Esophagus squamous epithelium (tissue), 4 donors: Measurements from ENCODE around the gene SCRT2.

Experiments used
- POLR2A ChIP-seq, 4 donors: fragments of 450-650 bp; IDR thresholded peaks; one replicate each; pipeline ENCODE4 v1.6.1; 2017; ENCODE audit warnings: antibody characterized with exemption in 4 of 4, mild to moderate bottlenecking in 4 of 4, moderate library complexity in 3 of 4
- TF ChIP-seq, protein P1 (sequence below), 6 experiments: fragments of 450-650 bp in 4 of 6; fragments of 200-600 bp in 2 of 6; sonication (generic) in 2 of 6; IDR thresholded peaks; one replicate each; pipeline ENCODE4 v1.5.1; 2016 to 2019; ENCODE audit warnings: antibody characterized with exemption in 6 of 6, mild to moderate bottlenecking in 4 of 6, moderate library complexity in 4 of 6

DNA sequence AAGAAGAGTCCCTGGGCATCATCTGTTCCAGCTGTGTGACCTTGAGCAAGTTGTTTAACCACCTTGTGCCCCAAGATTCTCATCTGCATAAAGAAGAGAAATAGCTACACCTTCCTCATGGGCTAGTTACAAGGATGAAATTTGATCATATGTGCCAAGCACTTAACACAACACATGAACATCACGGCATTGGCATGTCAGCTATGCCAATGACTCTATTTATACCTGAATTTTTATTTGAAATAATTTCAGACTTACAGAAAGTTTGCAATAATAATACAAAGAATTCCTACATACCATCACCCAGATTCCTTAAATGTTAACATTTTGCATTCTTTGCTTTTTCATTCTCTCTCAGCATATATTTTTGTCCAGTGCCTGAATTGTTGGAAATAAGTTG lies 44.5 kb downstream of the SCRT2 start:
- TF ChIP-seq, protein P1, sequence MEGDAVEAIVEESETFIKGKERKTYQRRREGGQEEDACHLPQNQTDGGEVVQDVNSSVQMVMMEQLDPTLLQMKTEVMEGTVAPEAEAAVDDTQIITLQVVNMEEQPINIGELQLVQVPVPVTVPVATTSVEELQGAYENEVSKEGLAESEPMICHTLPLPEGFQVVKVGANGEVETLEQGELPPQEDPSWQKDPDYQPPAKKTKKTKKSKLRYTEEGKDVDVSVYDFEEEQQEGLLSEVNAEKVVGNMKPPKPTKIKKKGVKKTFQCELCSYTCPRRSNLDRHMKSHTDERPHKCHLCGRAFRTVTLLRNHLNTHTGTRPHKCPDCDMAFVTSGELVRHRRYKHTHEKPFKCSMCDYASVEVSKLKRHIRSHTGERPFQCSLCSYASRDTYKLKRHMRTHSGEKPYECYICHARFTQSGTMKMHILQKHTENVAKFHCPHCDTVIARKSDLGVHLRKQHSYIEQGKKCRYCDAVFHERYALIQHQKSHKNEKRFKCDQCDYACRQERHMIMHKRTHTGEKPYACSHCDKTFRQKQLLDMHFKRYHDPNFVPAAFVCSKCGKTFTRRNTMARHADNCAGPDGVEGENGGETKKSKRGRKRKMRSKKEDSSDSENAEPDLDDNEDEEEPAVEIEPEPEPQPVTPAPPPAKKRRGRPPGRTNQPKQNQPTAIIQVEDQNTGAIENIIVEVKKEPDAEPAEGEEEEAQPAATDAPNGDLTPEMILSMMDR (IDR thresholded peaks at IDR 0.05), result no peak
- TF ChIP-seq POLR2A (IDR thresholded peaks at IDR 0.05), result no peak
